ENCODE results near the gene KCNJ1.

KCNJ1 gene

GRCh38 chr11:128882451-128882850 is 15.4 kb upstream of the KCNJ1 start:
- DNase-seq (ENCODE audit: low read depth in 2 of 2), result no peak

- DNase-seq (ENCODE audit: low read depth in 2 of 2), result no peak
Observed at GRCh38 chr11:128881221-128881620, 14.1 kb upstream of the KCNJ1 start.

DNA sequence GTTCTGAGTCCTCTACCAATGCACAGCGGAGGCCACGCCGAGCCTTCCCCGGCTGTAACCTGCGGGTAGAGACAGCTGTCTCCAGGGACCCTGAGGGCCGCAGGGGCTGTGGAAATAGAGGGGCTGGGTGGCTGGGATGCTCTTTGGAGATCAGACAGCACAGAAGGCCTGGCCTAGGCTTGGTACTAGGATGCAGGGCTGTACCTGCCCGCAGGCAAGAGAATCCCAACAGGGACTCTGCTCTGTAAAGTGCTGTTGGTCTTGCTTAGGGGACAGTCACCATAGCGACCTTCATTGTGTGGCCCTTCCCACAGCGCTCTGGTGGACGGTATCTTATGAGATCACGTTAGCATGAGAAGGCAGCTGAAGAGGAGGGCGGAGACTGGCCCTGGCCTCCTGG is 12.7 kb upstream of the KCNJ1 start:
- DNase-seq (ENCODE audit: low read depth in 2 of 2), result no peak

DNA sequence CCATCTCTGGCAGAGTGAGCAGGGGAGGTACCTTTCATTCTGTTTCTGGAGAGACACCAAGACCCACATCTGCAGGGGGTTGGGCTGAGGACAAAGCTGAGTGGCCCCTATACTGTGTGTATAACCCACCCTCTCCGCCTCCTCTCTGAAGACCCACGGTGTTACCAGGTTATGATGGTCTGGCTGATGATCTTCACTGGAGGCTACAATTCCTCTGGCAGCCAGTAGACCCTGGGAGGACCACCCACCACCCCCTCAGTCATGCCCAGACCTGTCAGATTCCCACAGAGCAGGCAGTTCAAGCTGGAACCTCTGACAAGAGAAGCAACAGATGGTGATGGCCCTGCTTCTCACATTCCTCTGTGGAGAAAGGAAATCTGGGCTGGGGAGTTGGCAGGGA is 11.4 kb upstream of the KCNJ1 start:
- no peak for DNase-seq (ENCODE audit: low read depth in 2 of 2)

DNA sequence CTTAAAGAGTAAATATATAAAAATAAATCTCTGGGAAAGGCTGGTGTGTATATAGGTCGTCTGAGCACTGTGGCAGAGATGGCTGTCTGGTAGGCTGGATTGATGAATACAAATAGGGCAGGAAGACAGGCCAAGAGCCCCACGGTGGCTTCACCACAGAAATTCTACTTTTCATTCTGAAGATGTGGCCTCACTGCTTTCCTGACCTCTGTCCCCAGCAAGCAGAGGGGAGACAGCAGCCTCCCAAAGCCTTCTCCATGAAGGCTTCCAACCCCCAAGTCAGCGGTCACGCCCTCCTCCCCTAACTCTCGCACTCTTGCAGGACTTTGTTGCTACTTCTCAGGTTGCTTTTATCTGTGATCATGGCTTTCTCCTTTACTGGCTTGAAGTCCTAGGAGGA is 10.6 kb upstream of the KCNJ1 start:
- DNase-seq (ENCODE audit: low read depth in 2 of 2), result no peak

DNA sequence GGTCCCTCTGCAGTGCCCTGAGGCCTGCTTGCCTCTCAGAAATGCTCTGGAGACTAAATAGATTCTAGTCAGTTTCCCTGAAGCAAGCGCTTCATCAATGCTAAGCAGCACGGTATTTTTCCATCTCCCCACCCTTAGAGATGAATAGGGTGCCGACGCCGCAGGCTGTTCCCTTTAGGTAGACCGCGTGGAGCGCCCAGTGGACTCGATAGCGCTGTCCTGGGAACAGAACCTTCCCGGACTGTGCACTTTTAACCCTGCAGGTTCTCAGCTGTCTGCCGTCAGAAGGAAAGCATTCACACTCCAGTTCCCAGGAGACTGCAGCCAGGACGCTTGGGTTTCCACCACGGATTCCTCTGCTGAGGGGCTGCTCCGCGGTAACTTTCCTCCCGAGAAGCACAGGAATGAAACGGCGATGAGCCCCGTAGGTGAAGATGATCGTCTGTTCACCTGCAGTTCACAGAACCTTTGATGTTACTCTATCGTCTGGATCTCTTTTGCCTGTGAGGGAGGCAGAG is 9.1 kb upstream of the KCNJ1 start:
- no peak for DNase-seq (ENCODE audit: low read depth in 2 of 2)

DNA sequence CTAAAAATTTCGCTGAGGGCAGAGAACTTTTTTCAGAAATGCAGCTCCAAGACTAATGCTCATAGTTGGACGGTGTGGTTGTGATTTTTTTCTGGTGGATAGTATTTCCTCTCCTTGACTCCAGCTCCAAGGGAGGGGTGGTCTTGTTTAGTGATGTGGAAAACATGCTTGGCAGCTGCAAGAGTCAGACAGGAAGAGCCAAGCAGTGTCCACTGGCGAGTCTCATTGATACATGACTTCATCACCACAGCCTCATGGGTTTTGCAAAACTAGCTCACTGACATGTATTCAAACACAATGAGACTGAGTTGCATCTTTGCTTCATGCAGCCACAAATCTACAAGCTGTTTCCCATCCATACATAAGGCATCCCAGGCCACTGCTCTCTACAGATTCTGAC is 7.3 kb upstream of the KCNJ1 start:
- no peak for DNase-seq (ENCODE audit: low read depth in 2 of 2)

DNA sequence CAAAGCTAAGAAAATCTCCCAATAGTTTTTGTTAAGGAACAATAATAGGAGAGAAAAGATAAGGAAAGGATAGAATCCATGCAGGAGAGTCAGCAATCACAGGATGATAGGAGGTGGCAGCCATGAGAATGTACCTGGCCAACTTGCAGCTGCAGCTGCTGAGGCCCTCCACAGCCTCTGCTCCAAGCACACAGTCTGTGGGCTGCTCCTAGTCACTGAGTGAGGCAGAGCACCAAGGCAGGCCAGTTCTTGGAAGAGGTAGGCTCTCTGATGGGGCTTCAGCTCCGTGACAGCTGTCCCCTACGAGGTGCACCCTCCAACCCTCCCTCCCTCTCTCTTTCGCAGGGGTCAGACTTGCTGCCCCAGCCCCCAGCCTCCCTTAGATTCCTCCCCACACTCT is 5.5 kb upstream of the KCNJ1 start:
- DNase-seq (ENCODE audit: low read depth in 2 of 2), result no peak

- DNase-seq (ENCODE audit: low read depth in 2 of 2), result no peak
Observed at GRCh38 chr11:128872094-128872493, 5.0 kb upstream of the KCNJ1 start.

DNA sequence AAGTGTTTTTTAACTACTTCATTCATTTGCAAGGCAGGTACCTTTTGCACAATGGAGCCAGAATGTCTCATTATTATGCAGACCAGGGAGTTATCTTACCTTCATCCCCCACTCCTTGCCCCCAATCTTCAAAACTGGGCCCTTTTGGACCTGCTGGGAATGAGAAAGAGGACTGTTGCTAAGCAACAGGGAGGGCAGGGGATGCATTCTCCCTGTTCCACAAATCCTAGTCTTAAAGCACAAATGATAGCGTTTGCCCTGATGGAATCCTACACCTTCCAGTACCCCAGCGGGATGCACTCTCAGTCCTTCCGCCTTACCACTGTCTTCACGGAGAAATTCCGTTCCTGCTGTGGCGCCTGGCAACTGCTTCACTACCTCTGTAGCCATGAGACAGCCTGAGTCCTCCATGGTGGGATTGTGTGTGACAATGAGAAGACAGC is 4.1 kb upstream of the KCNJ1 start:
- DNase-seq (ENCODE audit: low read depth in 2 of 2), result no peak

- no peak for DNase-seq (ENCODE audit: low read depth in 2 of 2)
Observed at GRCh38 chr11:128868841-128869671, 2.0 kb upstream of the KCNJ1 start.

DNA sequence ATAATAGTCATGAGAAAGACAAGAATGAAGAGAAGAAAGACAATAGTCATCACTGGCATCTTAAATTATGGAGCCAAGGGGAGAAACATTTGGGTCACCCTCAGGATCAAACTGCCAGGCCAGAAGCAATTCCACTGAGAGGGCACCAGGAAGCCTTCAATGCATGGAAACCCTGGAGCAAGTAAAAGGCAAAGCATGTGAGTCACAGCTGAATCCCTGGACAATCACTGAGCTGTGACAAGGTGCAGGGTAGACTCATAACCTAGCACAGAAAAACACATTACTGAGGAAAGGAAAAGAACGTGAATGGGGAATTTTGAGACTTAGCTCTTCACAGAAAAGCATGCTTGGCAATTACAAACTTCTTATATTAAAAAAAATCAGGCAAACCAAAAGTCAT is 1.6 kb downstream of the KCNJ1 start:
- DNase-seq (ENCODE audit: low read depth in 2 of 2), result no peak

DNA sequence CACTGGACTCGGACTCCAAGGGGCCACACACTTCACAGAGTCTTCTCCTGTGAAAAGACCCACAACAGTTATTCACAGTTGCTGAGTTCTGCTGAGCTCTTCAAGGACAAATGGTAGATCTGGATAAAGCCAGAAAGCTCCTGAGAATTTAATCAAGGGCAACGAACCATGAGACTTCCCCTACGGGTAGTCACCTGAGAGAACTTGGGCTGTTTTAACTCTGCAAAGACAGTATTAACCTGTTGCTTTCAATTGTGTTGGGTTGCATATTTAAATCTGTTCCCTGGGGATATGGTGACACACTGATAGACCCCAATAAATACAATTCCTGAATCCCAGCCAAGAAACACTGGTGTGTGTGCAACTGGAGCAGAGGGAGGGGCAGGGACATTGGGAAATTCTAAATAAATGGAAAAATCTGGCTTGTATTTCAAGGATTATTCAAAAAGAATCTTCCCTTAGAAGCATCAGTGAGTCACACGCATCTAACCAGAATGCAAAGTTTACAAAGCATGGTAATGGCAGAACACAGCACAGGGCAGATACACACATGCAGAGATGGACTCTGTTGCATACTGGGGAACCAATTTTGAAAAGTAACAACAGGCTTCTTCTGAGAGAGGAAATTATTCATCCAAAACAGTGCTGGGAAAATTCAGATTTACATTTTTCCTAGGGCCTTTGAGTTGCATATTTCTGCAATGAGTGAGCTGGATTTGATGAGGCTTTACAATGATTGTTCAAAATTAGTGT is 4.0 kb downstream of the KCNJ1 start:
- DNase-seq (ENCODE audit: low read depth in 2 of 2), result no peak

GRCh38 chr11:128862406-128862805 is 4.7 kb downstream of the KCNJ1 start:
- DNase-seq (ENCODE audit: low read depth in 2 of 2), result no peak

GRCh38 chr11:128860571-128861361 is 6.3 kb downstream of the KCNJ1 start:
- DNase-seq (ENCODE audit: low read depth in 2 of 2), result no peak

DNA sequence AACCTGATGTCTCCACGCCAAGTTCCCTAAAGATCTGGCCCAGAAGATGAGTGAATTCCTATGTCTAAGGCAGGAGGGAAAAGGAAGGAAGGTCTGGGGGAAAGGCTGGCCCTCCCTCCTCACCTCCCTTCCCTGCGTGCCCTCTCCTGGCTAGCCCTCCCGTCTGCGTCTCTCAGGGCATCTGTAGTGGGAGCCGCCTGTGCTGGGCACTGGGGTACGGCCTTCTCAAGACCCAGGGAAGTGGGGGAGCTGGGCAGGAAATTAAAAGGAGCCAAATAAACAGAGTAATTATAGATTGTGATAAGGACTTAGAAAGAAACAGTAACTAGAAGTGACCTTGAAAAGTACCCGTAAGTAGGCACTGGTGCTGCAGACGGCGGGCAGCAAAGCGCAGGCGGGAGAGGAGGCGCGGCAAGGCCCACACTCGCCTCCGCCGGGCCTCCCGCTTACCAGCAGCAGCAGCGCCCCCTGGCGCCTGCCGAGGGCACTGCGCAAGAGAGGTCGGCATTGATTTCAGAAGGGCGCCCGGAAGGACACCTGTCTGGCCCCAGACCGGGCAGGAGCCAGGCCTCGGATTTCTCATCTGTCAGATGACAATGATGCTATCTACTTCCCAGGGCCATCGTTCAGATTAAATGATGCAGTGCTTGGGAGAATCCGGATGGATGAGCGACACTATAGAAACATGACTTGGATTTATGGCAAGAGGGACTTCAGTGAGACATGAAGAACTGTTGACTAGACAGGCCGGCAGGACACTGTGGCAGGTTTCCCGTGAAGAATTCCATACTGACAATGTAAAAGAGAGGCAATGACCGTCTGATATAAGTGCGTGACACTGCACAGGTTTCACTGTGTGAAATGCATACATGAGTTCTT is 7.3 kb downstream of the KCNJ1 start:
- DNase-seq (ENCODE audit: low read depth in 2 of 2), result peak; percentile 30 to 55

DNA sequence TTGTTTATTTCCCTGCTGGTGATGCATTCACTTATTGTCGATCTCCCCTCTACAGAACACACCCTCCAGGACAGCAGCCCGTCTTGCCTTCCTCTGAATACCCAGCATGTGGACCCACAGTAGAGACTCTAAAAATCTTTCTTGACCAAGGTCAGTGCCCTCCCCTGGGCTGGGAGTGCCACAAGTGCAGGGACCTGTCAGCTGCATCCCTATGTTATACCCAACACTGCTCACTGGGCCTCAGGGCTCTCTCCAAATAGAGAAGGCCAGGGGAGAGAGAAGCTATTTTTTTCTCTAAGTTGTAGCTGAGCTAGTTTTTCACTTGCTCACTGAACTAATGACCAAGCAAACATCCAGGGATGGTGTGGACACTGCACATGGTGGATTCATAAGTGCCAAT is 9.8 kb downstream of the KCNJ1 start:
- DNase-seq (ENCODE audit: low read depth in 2 of 2), result no peak

DNA sequence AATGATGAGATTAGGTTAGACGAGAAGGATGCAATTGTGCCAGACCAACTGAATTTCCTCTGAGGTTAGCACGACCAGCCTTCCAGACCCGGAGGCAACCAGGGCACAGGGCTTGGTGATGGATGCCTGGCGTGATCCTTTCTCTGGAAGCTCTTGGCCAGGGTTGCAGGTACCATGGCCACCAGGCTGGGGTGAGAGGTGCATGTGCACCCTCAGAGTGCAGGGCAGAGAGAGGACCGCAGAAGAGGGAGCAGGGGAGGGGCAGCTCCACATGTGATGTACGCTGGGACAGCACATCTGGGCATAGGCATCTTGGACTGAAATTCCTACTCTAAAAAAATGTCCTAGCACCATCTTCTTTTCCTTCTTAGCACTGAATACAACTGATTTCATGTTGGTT is 10.9 kb downstream of the KCNJ1 start:
- no peak for DNase-seq (ENCODE audit: low read depth in 2 of 2)

DNA sequence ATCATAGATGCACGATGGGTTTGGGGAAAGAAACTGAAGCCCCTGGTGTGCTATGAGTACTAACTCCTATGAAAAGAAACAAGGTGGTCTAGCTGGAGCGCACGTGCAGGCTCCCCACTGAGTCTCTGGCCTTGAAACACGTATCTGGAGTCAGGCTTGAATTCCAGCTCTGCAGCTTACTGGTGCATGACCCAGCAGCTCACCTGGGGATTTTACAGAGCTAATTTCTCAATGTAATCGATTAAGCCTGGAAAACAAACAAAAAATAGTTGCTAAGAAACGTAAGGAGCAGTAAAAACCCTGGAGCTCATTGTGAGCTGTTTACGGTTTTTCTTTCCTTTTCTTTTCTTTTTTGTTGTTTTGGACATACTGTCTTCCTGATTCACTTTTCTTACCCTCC is 12.3 kb downstream of the KCNJ1 start:
- no peak for DNase-seq (ENCODE audit: low read depth in 2 of 2)

DNA sequence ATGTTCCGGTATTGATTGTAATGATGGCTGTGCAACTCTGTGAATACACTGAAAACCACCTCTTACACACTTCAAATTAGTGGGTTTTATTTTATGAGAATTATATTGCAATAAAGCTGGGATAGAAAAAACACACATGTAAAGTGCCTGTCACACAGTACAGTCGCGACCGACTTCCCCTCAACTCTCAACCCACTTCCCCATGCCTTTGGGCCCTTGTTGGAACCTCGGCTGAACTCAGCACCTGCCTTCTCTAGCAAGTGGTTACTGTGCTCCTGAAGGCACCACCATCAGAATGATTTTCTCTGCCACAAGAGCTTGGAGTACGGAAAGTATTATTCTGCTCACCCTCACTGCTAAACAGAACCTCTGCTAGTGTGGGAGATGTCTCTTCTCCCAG is 13.5 kb downstream of the KCNJ1 start:
- DNase-seq (ENCODE audit: low read depth in 2 of 2), result no peak

GRCh38 chr11:128852327-128853023 is 14.6 kb downstream of the KCNJ1 start:
- no peak for DNase-seq (ENCODE audit: low read depth in 2 of 2)

All from stimulated activated CD8-positive, alpha-beta memory T cell treated with anti-CD3 and anti-CD28 coated beads, Interleukin-7, amount 100 ng/mL, for 4 hours (primary cell).